IPS DF 19.7 (cell line): ENCODE results near the gene CCL4.
"Not testable (repeated sequence)": the region's sequence is repeated elsewhere in the genome, so short reads cannot be mapped to it uniquely, and the experiment has no call there.

ENCODE experiments used
- DNase-seq: peaks from one replicate; pipeline ENCODE4 v3.0.0-alpha.2; 2013; ENCODE audit warnings: low read depth, low spot score

CCL4 gene

DNA sequence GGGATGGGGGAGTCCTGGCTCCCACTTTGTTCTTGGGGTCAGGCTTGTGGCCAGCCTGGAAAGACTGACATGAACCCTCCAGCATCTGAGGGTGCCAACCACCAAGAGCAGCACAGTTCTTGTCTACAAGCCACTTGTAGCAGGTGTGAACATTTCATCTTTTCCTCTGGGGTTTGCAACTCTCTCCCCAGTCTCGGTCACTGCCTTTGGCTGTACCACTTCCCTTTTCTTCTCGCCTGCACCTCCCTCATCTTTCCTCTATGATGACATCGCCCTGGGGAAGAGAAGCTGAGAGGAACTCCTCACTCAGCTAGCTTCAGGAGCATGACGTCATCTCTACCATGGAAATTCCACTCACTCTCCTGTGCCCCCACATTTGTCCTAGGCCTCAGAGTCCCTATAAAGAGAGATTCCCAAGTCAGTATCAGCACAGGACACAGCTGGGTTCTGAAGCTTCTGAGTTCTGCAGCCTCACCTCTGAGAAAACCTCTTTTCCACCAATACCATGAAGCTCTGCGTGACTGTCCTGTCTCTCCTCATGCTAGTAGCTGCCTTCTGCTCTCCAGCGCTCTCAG is at the start of gene CCL4:
Gene CCL4, plus strand, starts transcription at position 427 of the 575 bp plus-strand sequence. Its CDS starts 79 bp downstream, at position 506.
- DNase-seq = not testable (repeated sequence)

DNA sequence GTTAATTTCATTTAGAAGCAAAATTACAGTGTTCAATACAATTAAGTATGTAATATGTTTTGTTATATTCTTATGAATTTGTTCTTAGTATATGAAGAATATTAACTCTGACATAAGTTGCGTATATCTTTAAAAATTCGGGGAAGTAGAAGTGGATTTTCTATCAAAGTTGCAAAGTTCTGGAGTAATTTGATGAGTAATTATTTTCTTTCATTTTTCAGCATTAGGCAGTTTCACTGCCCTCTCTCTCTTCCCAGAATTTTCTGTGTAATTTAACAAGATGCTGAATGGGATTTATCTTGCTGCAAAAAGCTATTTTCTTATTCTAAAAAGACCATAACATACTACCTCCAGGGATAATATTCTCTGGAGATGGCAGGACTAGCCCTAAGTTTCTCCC is 48.5 kb upstream of the CCL4 start:
- no peak for DNase-seq

DNA sequence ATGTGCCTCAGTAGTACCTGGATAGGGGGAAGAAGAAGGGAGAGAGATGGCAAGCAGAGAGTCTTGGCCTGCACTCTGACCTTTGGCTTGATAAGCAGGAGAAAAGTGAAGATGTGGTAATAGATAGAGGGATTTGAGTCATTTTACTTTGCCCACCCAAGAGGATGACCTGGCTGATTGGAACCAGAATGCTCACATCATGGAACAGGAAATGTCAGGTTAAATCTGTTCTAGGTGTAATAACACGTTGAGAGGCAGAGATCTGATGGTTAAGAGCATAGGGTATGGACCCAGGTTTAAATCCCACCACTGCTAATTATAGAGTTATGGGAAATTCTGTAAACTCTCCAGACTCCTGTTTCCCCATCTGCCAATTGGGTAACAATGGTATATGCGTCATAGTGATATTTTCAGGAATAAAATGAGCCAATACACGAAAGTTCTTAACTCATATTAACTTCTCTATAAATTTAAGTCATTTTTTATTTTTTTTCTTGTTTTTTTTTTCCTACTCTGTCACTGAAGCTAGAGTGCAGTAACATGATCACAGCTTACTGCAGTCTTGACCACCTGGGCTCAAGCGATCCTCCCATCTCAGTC is 47.6 kb upstream of the CCL4 start:
- DNase-seq = no peak

DNA sequence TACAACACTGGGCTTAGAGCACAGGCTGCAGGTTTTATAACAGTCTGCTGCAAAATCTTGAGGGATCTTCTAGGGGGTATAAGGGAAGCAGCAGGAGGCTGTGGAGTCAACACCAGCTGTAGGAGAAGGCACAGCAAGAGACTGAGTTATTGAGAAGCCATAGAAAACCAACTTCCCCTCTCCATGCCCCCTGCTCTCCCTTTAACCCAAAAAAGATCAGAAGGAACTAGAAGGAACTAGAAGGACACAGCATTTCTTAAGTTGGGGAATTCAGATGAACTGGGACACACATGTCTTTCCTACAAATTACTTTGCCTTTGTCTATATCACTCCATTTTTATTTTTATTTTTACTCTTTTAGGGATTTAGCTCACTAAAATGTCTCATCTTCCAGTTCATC is 45.7 kb upstream of the CCL4 start:
- DNase-seq = no peak

DNA sequence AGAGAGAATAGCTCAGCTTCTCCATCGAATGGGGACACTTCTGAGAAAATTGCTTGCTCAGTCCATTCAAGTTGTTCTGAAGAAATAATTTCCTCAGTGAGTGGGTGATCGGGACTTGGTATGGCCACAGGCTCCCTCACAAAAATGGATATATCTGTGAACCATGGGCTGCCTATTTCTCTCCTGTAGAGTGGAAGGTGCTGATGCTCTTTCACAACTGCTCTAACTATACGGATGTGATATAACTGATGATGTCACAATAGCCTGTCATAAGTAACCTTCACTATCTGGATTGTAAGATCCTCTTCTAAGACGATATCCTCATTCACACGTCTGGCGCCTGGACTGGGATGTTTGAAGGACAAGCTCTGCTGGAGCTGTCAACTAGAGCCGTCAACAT is 44.2 kb upstream of the CCL4 start:
- DNase-seq = no peak

DNA sequence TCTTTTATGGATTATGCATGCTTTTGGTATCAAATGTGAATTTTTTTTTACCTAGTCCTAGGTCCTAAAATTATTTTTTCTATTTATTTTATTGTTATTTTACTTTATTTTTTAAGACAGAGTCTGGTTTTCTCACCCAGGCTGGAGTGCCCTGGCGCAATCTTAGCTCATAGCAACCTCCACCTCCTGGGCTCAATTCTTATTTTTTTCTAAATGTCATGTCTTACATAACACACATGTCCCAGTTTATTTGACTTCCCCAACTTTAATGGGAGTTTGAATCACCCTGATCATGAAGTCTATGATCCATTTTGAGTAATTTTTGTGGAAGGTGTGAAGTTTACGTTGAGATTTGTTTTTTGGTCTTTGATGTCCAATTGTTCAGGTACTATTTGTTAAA is 42.8 kb upstream of the CCL4 start:
- no peak for DNase-seq

DNA sequence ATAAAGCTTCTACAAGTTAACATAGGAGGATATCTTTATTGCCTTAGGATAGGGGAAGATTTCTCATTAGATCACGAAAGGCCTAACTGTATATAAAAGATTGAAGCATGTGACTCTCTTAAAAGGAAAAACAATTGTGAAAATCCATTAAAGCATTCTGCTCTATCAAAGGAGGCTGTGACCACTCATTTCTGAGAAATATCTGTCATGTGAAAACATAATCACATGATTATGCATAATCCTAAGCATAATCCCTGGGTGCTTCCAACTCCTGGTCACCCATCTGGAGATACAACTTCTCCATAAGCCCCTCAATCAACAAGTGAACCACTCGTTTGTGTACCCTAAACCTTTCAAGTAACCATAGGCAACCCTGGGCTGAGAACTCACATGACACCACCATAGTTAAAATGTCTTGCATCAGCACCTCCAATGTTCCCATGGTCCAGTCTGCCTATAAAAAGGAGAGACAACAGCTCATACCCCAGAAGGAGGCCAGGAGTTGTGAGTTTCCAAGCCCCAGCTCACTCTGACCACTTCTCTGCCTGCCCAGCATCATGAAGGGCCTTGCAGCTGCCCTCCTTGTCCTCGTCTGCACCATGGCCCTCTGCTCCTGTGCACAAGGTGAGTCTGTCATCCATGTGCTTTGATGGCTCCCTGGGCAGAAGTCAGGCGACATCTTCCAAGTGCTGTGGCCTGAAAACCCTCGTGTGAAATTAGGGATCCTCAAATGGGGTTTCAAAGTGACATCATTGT is 39.7 kb upstream of the CCL4 start, which contains the start of gene CCL18:
Gene CCL18, plus strand, starts transcription at position 487 of the 756 bp plus-strand sequence. Its CDS starts 71 bp downstream, at position 558.
- DNase-seq = no peak

DNA sequence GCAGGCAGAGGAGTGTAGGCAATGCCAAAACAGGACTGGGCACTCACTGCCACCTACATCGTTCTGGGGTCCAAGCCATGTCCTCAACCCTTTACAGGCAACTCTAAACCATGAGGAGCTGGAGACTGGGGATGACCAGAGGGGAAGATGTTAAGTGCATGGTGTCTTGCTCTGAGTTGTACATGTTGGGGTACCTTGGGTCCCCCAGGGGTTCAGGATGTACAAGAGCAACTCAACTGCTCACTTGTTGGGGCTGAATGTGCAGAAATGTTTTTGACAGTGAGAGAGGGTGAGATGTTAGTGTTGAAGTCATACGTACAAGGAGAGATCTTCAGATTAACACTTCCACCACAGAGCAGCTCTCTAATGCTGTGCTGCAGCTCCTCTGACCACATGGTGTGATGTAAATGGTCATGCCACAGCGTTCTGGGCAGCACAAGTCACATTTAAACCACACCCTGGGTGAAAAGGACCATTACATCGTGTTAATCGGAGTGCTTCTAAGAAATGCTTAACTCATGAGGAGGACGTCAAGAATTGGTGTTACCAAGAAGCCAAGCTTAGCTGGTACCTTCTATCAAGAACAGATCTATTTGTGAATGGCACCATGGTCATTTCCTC is 37.2 kb upstream of the CCL4 start:
- DNase-seq = no peak

DNA sequence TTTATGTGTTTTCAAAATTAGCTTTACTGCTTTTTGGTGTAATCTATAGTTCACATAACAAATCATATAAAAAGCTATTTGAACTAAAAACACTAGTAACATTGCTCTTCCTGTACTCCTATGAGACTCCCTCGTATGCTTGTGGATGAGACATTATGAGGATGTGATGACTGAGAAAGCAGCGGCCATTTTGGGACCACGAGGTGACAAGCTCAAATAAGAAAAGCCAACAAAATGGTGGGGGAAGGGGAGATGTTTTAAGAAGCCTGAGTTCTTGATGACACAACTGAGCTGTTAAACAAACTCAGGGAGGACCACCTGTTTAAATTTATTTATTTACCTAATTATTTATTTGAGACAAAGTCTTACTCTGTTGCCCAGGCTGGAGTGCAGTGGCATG is 35.1 kb upstream of the CCL4 start:
- no peak for DNase-seq

DNA sequence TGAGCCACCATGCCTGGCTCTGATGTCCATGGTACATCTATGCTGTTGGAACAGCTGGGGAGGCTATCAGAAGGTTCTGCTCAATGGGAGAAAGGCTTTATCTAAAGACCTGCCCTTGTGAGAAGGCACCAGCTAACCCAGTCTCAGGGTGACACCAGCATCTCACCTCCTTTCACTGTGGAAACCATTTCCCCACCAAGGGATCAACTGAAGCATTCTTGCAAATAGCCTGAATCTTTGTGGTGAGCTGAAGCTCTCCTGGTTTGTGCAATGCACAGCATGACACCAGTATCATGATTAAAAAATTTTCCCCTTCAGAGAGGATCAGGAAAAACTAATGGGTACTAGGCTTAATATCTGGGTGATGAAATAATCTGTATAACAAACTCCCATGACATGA is 34.5 kb upstream of the CCL4 start:
- no peak for DNase-seq

DNA sequence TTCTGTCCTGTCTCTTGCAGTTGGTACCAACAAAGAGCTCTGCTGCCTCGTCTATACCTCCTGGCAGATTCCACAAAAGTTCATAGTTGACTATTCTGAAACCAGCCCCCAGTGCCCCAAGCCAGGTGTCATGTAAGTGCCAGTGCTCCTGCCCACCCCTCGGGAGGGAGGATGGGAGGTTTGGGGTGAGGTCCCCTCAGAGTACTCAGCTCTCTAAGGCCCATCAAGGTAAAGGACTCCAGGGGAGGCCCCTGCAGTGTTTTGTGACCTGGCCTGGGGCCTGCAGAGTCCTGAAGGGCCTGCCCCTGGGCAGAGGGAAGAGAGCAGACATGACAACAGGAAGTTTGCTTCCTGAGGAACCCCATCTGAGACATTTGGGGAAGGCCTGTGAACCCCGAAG is 33.2 kb upstream of the CCL4 start:
- no peak for DNase-seq

DNA sequence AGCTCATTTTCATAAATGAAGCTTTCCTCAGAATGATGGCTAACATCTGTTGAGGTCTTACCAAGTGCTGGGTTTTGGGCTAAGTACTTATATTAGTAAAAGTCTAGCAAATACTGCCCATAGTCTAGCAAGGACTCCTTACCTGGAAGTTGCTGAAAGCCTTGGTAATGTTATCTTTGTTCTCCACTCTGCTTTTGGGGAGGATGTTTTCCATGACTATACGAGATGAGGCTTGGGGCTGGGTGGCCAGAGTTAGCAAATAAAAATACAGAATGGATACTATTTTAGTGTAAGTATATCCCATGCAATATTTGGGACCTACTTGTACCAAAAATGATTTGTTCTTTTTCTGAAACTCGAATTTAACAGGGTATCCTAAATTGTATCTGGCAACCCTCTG is 31.9 kb upstream of the CCL4 start:
- DNase-seq = no peak

DNA sequence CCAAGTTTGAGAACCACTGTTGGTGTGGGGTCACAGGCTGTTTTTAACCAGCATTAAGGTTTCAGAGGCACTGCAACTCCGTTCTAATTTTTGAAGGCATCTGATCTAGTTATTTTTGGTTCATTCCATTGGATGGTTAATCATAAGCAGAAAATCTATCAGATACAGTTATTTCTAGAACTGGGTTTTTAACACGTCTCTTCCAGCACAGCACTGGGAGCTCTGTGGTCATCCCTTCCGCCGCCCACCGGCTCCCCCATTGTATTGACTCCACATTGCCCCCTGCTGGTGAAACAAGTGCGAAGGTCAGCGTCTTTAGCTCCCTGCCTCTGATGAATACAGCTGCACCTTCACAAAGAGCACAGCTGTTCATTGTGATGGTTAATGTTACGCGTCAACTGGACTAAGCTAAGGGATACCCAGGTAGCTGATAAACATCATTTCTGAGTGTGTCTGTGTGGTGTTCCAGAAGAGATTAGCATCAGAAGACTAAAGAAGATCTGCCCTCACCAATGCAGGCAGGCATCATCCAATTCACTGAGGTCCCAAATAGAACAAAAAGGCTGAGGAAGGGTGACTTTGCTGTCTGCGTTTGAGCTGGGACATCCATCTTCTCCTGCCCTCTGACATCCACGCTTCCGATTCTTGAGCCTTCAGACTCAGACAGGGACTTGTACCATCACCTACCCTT is 31.1 kb upstream of the CCL4 start:
- DNase-seq = peak; percentile 28

DNA sequence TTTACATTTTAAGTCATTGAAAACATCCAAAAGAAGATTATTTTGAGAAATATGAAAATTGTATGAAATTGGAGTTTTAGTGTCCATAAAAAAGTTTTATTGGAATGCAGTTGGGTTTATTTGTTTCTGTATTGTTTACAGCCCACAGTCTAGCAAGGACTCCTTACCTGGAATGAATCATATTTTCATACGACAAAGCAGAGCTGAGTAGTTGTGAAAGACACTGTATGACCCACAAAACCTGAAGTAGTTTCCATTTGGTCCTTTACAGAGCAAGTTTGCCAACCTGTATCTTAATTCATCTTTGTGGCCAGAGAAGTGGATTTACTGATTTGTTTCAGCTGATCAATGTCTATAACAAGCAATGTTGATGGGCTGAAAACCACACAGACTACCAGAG is 29.3 kb upstream of the CCL4 start:
- no peak for DNase-seq

DNA sequence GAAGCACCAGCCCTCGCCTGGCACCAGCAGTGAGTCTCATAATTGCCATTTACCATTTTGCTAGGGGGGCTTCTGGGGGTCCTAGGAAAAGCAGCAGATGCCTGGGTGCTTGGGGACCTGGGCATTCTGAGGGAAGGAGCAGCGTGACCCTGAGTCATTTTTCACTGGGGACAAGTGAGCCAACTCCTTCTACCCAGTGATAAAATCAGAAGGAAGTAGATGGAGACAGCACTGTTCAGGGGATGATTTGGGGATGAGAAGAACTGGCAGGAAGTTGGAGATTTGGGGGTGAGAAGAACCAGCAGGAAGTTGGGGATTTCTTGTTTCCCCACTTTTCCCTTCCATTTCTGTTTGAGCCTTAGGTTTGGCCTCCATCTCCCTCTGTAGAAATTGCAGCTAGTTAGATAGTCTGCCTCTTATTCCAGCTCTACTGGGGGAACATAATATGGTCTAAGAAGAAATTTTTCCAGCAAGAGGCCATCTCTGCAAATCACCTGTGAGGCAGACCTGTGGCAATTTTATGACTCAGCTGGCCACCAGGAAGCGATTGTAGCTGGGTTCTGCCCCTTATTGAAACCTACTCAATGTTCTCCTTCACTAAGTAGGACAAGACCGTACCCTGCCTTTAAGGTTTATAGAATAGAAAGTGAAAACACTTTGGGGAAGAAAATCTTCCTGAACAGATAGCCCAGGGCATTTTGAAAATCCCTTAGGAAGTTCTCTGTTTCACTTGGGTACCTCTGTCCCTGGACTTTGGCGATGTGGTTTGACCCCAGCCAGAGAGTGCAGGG is 21.8 kb upstream of the CCL4 start:
- not testable (repeated sequence) for DNase-seq

DNA sequence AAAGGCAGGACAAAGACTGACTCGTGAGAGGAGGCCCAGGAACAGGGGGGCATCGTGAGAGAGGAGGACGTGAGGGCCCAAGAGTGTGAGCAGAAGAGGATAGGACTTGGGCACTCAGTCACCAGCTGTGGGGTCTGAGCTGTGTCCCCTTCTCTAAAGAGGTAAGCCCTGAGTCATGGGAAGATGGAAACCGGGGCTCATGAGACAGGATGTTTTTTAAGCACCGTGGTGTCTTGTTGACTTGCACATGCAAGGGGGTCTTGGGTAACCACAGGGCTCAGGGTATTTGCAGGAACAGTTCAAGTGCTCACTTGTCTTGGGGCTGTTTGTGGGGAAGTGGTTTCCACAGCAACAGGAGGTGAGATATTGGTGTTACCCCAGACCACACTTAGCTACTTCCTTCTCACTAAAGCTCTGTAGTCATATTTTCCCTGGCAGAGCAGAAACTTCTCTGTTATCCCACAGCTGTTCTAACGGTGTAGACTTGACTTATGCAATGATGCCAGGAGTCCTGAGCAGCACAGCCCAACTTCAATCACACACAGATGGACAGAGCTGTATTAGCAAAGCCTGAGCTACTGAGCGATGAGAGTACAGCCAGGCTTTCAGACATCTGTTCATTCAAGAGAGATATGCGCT is 21.0 kb upstream of the CCL4 start:
- not testable (repeated sequence) for DNase-seq

DNA sequence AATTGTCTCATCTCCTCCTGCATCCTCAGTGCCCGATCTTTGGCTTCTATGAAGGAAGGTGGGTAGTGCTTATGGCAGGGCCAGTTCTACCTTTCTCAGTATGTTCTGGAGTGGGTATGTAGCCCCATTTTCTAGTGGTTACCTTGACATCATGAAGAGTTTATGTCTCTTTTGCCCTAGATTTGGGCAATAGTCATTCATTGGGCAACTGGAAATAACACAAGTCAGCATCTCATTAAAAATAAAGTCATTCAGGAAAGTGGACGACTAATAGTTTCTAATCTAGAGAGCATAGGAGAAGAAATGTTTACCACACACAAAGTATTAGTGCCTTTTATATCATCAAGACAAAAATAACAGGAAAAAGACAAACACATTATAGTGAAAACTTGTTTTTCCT is 19.9 kb upstream of the CCL4 start:
- DNase-seq = not testable (repeated sequence)

DNA sequence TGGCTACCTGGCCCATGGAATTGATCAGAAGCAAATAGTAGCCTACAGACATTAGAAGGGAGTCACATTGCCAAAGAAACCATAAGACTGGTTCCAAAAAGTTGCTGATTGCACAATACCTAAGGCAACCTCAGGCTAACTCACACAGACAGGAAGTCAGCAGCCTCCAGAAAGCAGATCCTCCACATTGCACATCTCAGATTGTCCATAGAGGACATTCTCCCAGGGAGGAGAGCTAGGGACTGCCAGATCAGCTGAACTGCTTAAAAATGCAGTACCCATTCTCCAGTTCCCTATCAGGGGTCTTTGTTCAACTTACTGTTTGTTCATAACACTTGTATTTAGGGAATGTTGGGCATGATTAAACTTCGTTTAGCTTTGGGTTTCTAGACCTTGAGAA is 17.9 kb upstream of the CCL4 start:
- DNase-seq = no peak

DNA sequence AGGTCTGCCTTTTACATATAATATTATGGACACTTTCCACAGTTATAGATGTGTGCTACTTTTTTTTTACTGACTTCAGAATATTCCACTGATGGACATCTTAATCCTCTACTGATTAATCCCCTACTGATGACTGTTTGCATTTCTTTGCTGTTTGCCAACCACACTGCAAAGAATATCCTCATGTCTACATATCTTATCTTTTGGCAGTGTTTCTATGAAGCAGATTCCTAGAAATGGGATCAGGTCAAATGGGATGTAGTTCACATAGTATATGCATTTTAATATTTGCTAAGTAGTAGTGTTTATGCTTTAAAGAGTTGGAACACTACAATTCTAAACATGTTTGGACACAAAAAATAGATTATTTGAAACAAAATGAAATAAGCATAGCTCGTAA is 16.8 kb upstream of the CCL4 start:
- no peak for DNase-seq

DNA sequence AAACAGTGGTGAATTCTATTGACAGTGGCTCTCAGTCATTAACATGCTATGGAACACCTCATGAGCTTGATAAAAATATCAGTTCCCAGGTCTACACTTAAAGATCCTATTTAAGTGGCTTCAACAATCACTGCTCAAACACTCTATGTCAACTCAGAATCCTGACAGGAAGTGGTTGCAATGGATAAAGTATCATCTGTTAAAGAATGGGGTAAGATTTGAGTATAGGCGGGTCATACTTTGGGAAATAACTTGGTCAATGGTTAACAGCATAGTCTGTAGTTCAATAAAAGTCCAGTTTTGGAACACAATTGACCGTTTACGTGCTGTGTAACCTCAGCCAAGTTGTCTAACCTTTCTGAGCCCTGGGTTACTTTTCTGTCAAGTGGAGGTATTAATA is 16.2 kb upstream of the CCL4 start:
- DNase-seq = not testable (repeated sequence)
